Activated naive CD8-positive, alpha-beta T cell treated with anti-CD3 and anti-CD28 coated beads for 36 hours (primary cell): ENCODE measurements around the gene TEX36. TPM values are rescaled to one million over a fixed set of nuclear protein-coding genes. Genes with fewer than 3 reads are reported as not detected.
"Not testable (repeated sequence)": the region's sequence is repeated elsewhere in the genome, so short reads cannot be mapped to it uniquely, and the experiment has no call there.

Experiments
- DNase-seq: peaks from one replicate; pipeline ENCODE4 v3.0.0; 2021
- H3K27ac Mint-ChIP-seq: one replicate; pipeline ENCODE4 v1.8.0; 2022; ENCODE audit warnings: mild to moderate bottlenecking, moderate library complexity, mixed read lengths
- H3K27me3 Mint-ChIP-seq: one replicate; pipeline ENCODE4 v1.8.0; 2022; ENCODE audit warnings: mild to moderate bottlenecking, mixed read lengths
- H3K36me3 Mint-ChIP-seq: one replicate; pipeline ENCODE4 v1.8.0; 2021; ENCODE audit warnings: mild to moderate bottlenecking, mixed read lengths
- H3K4me1 Mint-ChIP-seq: one replicate; pipeline ENCODE4 v1.8.0; 2021; ENCODE audit warnings: mixed read lengths
- H3K4me3 Mint-ChIP-seq: one replicate; pipeline ENCODE4 v1.8.0; 2022; ENCODE audit warnings: mild to moderate bottlenecking, moderate library complexity, mixed read lengths
- H3K9me3 Mint-ChIP-seq: one replicate; pipeline ENCODE4 v1.8.0; 2022; ENCODE audit warnings: mixed read lengths
- total RNA-seq, 2 experiments: library from RNA; stranded (reverse); gene quantifications; one replicate each; pipeline ENCODE4 v1.2.3, GENCODE V29; 2021

The TEX36 gene
- total RNA-seq, 2 experiments from 2014 or later: not detected

DNA sequence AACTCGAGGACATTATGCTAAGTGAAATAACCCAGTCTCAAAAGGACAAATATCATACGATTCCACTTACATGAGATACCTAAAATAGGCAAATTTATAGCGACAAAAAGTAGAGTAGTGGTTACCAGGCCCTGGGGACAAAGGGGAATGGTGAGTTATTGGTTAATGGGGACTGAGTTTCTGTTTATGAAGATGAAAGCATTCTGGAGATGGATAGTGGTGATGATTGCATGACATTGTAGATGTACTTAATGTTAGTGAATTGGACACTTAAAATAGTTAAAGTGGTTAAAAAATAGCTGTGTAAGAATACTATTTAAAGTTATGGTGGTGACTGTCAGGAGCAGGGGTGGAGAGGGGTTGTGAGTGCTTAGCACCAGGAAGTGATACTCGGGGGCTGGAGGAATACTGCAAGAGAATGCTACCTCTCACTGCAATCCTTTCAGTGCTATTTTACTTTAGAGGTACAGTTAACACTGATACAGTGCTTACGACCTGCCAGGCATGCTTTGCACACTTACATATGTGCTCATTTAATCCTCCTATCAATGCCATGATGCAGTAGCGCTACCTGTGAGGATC lies 16.7 kb upstream of the TEX36 start:
- H3K27me3 Mint-ChIP-seq: no peaks in the 10 kb centered on the region
- H3K9me3 Mint-ChIP-seq: peaks cover 3% of the 10 kb centered on the region
- H3K4me1 Mint-ChIP-seq: no peaks in the 10 kb centered on the region
- H3K27ac Mint-ChIP-seq: no peak overlapping the region
- no peak for DNase-seq
- no peak overlapping the region for H3K4me3 Mint-ChIP-seq
- H3K36me3 Mint-ChIP-seq: no peaks in the 10 kb centered on the region

GRCh38 chr10:125698481-125698998 lies 15.6 kb upstream of the TEX36 start:
- Mint-ChIP-seq H3K27me3 (no peaks in the 10 kb centered on the region), H3K27ac (no peak overlapping the region), H3K9me3 (peaks cover 3% of the 10 kb centered on the region), H3K4me1 (no peaks in the 10 kb centered on the region), H3K4me3 (no peak overlapping the region), H3K36me3 (no peaks in the 10 kb centered on the region)
- no peak for DNase-seq

GRCh38 chr10:125696884-125697283 lies 13.9 kb upstream of the TEX36 start:
- not testable (repeated sequence) for H3K27ac Mint-ChIP-seq, H3K4me1 Mint-ChIP-seq, H3K27me3 Mint-ChIP-seq, DNase-seq, H3K4me3 Mint-ChIP-seq, H3K36me3 Mint-ChIP-seq, H3K9me3 Mint-ChIP-seq

DNA sequence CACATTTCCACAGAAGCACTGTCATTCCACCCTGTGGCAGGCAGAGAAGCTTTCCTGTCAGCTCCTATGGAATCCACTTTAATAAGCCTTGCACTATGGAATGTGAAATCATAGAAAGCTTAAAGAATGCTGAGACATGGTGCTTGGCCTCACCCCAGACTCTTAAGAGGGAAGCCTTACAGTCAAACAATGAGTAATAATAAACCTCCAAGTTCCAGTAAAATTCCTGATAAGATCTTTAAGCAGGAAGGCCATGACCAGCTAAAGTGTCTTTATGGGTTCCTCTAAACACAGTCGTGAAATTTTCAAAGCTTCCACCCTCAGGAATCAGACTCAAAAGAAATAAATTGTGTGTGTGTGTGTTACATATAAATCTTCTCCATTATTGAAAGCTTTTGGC lies 11.9 kb upstream of the TEX36 start:
- Mint-ChIP-seq H3K27ac (no peak overlapping the region), H3K27me3 (no peaks in the 10 kb centered on the region), H3K9me3 (no peaks in the 10 kb centered on the region), H3K4me3 (no peak overlapping the region), H3K4me1 (no peaks in the 10 kb centered on the region), H3K36me3 (no peaks in the 10 kb centered on the region)
- DNase-seq: no peak

DNA sequence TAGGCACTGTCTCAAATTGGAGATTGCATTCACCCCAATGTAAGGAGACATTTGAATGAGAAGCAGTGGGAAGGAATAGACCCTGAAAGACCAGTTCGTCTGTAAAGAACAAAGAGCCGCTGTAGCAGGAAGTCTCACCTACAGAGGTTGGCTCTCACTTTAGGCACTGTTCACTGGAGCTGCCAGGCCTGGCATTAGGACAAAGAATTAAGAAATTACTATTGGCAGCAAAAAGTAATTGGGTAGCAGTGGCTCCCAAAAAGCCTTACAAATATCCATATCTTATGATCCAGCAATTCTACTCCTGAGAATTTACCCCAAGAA lies 10.5 kb upstream of the TEX36 start:
- no peaks in the 10 kb centered on the region for H3K36me3 Mint-ChIP-seq

DNA sequence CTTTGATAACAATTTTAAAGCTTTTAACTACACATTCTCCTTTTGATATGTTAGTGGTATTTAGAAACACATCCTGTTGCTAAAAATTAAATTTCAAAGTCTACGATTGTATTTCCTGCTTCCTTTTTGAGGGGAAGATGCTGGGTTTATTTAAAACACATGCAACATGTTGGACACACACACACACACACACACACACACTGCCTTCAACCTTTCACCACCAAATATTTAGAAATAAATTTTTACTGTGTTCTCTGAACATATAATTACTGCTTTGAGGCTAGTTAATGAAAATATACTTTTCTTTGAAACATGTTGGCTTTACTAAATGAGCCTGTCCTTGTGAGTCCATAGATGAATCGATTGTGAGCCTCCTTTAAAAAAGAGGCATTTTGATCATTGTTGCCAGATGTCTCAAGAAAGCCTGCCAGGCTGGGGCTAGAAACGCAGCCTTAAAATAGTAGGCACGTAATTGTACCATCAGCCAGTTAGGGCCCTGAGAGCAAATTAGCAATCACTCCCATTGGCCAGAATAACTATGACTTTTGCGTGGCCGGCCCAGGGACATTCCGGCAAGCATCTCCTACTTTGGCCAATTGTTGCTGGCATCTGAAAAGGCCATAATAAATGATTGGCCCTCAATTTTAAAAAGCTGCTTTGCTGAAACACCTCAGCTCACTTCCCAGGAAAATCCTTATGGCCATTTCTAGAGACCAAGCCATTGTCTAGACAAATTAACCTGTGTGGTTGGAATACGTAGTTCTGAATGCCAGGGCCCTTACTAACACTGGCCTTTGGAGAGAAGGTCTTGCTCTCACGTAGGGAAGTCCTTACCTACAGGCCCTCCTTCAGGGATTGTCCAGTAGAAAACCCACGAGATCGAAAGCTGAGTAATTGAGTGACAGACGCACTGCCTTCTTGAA lies 9.9 kb upstream of the TEX36 start:
- Mint-ChIP-seq H3K9me3 (no peaks in the 10 kb centered on the region), H3K27me3 (peaks cover 3% of the 10 kb centered on the region), H3K4me3 (no peak overlapping the region), H3K4me1 (no peaks in the 10 kb centered on the region), H3K27ac (no peak overlapping the region), H3K36me3 (no peaks in the 10 kb centered on the region)
- no peak for DNase-seq

More for the DNA sequence above, 10.5 kb upstream of the TEX36 start:
- Mint-ChIP-seq H3K9me3 (no peaks in the 10 kb centered on the region), H3K4me1 (no peaks in the 10 kb centered on the region), H3K27me3 (peaks cover 3% of the 10 kb centered on the region), H3K27ac (no peak overlapping the region), H3K4me3 (no peak overlapping the region)
- no peak for DNase-seq

DNA sequence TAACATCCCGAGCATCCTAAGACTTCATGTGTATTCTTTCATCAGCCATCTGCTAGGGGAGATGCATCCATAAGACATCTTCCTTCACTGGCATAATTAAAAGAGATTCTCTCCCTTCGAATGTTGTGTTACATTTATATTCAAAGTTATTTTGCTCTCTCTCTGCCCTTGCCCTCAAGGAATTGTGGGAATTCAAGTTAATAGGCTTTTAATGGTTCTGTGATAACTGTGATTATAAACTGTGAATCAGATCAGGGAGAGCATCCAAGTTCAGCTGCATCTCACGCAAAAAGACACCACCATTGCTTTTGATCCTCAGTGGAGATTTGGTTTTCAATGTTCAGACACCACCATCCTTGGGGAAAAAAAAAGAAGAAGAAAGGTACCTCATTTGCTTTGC lies 9.2 kb upstream of the TEX36 start:
- Mint-ChIP-seq H3K27ac (no peak overlapping the region), H3K36me3 (no peaks in the 10 kb centered on the region), H3K4me3 (no peak overlapping the region), H3K4me1 (no peaks in the 10 kb centered on the region), H3K27me3 (peaks cover 3% of the 10 kb centered on the region), H3K9me3 (no peaks in the 10 kb centered on the region)
- DNase-seq: no peak

DNA sequence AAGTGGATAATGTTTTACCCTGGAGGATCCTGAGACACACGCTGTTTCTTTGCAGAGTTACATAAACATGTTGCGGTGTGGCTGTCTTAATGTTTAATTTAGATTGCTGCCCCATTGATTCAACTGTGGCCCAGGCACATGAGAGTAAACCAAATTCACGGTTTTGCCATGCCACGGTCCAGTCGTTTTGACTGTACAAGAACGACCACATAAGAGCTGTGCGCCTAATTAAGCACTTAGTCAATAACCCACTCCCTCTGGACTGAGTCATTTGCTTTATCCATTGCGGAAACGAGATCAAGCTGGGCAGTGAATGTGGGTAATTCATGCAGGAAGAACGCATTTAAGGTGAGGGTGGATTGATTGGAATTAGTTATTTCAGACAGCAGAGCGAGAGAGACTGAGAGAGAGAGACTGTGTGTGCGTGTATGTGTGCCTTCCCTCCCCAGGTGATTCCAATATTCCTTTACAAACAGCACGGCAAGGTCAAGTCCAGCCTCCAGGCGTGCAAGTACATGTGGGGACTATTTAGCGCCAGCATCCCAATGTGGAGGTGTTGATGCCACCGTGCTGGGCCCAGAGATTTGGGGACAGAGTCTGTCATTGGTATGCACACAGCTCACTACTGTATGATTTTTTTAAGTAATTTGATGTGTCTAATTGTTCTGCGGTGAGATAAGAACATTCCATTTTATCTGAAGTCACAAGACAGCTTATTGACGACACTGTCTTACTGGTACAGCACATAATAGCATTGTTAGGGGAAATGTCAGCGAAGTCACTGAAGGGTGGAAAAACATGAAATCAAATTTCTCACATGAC lies 8.4 kb upstream of the TEX36 start:
- no peak overlapping the region for H3K27ac Mint-ChIP-seq
- peaks cover 3% of the 10 kb centered on the region for H3K27me3 Mint-ChIP-seq
- H3K9me3 Mint-ChIP-seq: no peaks in the 10 kb centered on the region
- DNase-seq: no peak
- no peaks in the 10 kb centered on the region for H3K36me3 Mint-ChIP-seq
- no peak overlapping the region for H3K4me3 Mint-ChIP-seq
- no peaks in the 10 kb centered on the region for H3K4me1 Mint-ChIP-seq

- H3K27me3 Mint-ChIP-seq: peaks cover 3% of the 10 kb centered on the region
These were observed 7.1 kb upstream of the TEX36 start for GRCh38 chr10:125689955-125690569.

DNA sequence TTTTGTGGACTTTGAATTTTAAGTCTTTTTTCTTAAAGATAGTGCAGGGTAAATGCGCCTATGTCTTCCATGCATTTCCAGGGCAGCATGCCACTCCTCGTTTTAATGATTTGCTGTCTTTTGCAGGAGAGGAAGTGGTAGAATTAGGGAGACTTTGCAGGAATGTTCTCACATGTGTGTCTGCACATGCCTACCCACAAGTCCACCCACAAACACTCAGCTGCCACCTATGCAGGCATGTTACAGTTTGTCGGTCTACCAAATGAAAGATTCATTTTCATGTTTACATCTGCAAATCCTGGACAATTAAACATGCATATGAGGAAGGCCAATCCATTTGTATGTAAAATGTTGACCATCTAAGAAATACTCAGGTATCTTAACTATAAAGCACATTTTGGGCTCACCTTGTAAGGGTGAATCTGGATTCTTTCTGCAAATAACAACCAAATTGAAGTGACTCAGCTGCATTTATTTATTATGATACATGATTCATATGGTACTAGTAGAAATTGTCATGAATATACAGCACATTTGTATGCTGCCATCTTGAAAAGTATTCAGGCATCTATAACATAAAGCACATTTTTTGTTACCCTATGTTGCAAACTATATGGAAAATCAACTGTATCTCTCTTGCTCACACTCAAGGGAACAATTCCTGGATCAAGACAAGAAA lies 4.7 kb upstream of the TEX36 start:
- Mint-ChIP-seq H3K4me3 (no peak overlapping the region), H3K4me1 (no peaks in the 10 kb centered on the region), H3K27me3 (peaks cover 6% of the 10 kb centered on the region), H3K9me3 (no peaks in the 10 kb centered on the region), H3K36me3 (no peaks in the 10 kb centered on the region), H3K27ac (no peak overlapping the region)
- no peak for DNase-seq

More at GRCh38 chr10:125689955-125690569, 7.1 kb upstream of the TEX36 start:
- Mint-ChIP-seq H3K4me3 (no peak overlapping the region), H3K27ac (no peak overlapping the region), H3K9me3 (no peaks in the 10 kb centered on the region), H3K36me3 (no peaks in the 10 kb centered on the region), H3K4me1 (no peaks in the 10 kb centered on the region)
- DNase-seq: no peak

DNA sequence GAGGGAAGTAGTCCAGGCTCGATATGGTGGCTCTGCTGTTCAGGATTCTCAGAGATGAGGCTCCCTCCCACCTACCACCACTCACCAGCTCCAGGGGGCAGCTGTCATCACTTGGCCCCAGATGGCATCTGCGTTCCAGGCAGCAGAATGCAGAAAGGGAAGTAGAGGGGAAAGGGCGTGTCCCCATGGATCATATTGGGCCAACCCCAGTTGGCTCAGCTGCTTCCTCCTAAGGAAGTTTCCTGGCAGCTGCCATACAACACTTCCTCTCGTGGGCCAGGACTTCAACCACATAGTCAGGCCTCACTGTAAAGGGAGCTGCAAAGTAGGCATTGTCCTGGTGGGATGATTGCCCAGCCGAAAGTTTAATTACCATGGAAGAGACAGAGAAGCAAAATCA lies 1.6 kb upstream of the TEX36 start:
- H3K27me3 Mint-ChIP-seq: peaks cover 16% of the 10 kb centered on the region
- H3K4me1 Mint-ChIP-seq: no peaks in the 10 kb centered on the region
- DNase-seq: no peak
- no peak overlapping the region for H3K4me3 Mint-ChIP-seq
- H3K9me3 Mint-ChIP-seq: peaks cover 3% of the 10 kb centered on the region
- H3K36me3 Mint-ChIP-seq: no peaks in the 10 kb centered on the region
- no peak overlapping the region for H3K27ac Mint-ChIP-seq

DNA sequence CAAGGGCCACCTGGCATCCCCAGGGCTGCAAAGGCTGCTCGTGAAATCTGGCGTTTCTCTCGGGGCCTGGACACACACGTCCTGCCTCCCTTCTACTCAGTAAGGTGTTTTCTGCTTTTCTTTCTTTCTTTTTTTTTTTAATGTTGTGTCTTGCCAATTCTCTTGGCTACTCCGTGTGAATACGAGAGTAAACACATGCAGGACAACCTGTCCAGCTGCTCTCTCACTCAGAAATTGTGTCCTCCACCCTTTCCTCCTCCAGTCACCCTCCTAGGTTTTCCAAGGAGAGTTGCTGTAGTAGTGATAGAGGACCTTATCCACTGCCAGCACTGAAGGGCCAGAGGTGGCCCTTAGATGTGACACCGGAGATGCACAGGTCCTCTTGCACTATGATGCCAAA lies 858 bp upstream of the TEX36 start:
- Mint-ChIP-seq H3K4me3 (no peak overlapping the region), H3K27ac (no peak overlapping the region), H3K9me3 (peaks cover 3% of the 10 kb centered on the region), H3K4me1 (no peaks in the 10 kb centered on the region), H3K27me3 (peaks cover 20% of the 10 kb centered on the region), H3K36me3 (no peaks in the 10 kb centered on the region)
- DNase-seq: no peak

DNA sequence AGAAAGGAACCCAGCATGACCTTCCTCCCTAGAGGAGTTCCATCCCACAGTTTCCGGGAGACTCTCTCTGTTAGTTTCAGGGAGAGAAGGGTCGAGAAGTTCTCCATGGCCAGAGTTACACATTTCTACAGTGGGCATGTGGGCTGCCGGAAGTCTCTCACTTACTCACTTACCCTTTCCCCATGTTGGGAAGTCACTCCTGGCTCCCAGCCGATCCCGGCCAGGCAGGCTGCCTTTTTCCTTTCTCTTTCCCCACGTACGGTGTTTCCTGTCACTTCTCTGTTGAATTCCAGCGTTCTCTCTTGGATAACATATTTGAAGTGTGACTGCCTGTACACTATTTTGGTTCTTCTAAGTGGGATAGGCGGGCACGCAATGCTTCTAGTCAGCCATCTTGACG lies 3.5 kb downstream of the TEX36 start:
- Mint-ChIP-seq H3K27ac (no peak overlapping the region), H3K4me3 (no peak overlapping the region), H3K9me3 (peaks cover 22% of the 10 kb centered on the region), H3K27me3 (peaks cover 30% of the 10 kb centered on the region), H3K36me3 (peaks cover 2% of the 10 kb centered on the region), H3K4me1 (no peaks in the 10 kb centered on the region)
- no peak for DNase-seq

DNA sequence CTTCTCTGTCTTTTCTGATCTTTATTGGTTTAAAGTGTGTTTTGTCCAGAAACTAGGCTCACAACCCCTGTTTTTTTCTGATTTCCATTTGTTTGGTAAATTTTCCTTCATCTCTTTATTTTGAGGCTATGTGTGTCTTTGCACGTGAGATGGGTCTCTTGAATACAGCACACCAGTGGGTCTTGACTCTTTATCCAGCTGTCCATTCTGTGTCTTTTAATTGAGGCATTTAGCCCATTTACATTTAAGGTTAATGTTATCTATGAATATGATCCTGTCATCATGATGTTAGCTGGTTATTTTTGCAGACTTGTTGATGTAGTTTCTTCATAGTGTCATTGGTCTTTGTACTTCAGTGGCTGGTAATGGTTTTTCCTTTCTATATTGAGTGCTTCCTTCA lies 10.1 kb downstream of the TEX36 start:
- no peak for DNase-seq
- Mint-ChIP-seq H3K4me1 (no peaks in the 10 kb centered on the region), H3K9me3 (peaks cover 32% of the 10 kb centered on the region), H3K36me3 (no peaks in the 10 kb centered on the region), H3K4me3 (no peak overlapping the region), H3K27ac (no peak overlapping the region), H3K27me3 (peaks cover 22% of the 10 kb centered on the region)
